ENCODE measurements around the gene ORAI3.

The ORAI3 gene

DNA sequence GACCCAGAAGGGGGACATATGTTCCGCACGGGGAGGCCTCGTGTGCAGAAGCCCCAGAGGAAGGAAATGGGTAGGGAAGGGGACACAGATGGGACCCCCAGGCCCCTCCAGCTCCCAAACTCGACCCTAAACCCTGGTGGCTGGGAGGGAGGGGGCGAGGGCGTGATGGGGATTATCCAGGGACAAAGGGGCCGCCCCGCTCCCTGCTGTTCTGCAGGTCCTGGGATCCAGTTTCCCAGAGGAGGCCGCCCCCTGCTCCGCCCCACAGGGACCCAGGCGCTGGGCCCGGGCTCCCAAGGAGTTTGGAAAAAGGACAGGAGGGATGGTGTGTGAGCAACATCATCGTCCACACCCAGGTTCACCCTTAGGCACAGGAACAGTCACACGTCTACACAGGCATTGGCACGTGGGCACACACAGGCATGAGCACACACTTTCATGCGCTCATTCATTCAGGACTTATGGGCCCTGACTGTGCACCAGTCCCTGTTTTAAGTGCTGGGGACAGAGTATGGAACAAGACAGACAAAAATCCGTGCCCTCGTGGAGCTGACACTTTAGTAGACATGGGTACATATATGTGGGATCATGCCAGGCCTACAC is 38.3 kb upstream of the ORAI3 start:
- Histone ChIP-seq H3K4me1 (ENCODE audit: insufficient read depth, low read length) (no peaks in the 10 kb centered on the region), H3K27ac (ENCODE audit: low read length) (no peak overlapping the region), H3K79me2 (ENCODE audit: insufficient read depth, low read length) (no peaks in the 10 kb centered on the region), H4K20me1 (ENCODE audit: insufficient read depth, low read length) (no peaks in the 10 kb centered on the region), H3K36me3 (ENCODE audit: insufficient read depth, low read length) (no peaks in the 10 kb centered on the region), H3K27me3 (ENCODE audit: insufficient read depth, low read length, poor library complexity) (no peaks in the 10 kb centered on the region), H3K9ac (ENCODE audit: low read depth, low read length) (no peak overlapping the region), H3K4me3 (ENCODE audit: low read depth in 1 of 2, low read length in 2 of 2) (no peak overlapping the region), H2AFZ (ENCODE audit: low read depth, low read length) (no peak overlapping the region), H3K9me3 (ENCODE audit: insufficient read depth, low read length, severe bottlenecking) (no peaks in the 10 kb centered on the region), H3K4me2 (ENCODE audit: insufficient read depth, low read length) (no peak overlapping the region)
- no peak for DNase-seq
- TF ChIP-seq, protein P1, sequence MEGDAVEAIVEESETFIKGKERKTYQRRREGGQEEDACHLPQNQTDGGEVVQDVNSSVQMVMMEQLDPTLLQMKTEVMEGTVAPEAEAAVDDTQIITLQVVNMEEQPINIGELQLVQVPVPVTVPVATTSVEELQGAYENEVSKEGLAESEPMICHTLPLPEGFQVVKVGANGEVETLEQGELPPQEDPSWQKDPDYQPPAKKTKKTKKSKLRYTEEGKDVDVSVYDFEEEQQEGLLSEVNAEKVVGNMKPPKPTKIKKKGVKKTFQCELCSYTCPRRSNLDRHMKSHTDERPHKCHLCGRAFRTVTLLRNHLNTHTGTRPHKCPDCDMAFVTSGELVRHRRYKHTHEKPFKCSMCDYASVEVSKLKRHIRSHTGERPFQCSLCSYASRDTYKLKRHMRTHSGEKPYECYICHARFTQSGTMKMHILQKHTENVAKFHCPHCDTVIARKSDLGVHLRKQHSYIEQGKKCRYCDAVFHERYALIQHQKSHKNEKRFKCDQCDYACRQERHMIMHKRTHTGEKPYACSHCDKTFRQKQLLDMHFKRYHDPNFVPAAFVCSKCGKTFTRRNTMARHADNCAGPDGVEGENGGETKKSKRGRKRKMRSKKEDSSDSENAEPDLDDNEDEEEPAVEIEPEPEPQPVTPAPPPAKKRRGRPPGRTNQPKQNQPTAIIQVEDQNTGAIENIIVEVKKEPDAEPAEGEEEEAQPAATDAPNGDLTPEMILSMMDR (IDR thresholded peaks at IDR 0.05; ENCODE audit: borderline replicate concordance, extremely low read depth, low read length, poor library complexity, severe bottlenecking) = no peak
- TF ChIP-seq EZH2 (IDR thresholded peaks at IDR 0.05; ENCODE audit: borderline replicate concordance, low read depth, low read length, severe bottlenecking) = no peak
- no peak for ATAC-seq (ENCODE audit: insufficient read depth, low read depth)

DNA sequence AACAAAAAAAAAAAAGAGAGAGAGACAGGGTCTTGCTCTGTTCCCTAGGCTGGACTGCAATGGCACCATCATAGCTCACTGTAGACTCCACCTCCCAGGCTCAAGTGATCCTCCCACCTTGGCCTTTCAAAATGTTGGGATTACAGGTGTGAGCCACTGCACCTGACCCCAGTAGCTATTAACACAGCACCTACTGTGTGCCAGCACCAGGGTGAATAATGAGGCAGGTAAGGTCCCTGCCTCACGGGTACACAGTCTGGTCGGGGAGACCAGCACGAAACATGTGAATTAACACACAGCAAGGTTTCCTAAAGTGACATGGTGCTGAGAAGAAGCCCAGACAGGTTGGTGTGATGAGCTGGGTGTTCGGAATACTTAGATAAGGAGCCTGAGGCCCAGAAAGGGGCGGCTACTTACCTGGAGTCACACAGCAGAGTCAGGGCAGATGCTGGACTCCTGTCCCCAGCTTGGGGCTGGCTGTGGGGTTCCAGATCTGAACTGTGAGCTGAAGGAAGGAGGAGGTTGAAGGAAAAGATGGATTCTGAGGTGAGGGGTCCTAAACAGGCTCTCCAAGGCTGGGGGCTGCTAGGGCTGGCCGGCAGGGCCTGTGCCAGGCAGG is 36.0 kb upstream of the ORAI3 start:
- ATAC-seq (ENCODE audit: insufficient read depth, low read depth) = peak; percentile 17; the same call in 1 of the 3 replicates
- no peak for TF ChIP-seq EZH2 (IDR thresholded peaks at IDR 0.05; ENCODE audit: borderline replicate concordance, low read depth, low read length, severe bottlenecking)
- TF ChIP-seq, protein P1 (IDR thresholded peaks at IDR 0.05; ENCODE audit: borderline replicate concordance, extremely low read depth, low read length, poor library complexity, severe bottlenecking) = no peak

DNA sequence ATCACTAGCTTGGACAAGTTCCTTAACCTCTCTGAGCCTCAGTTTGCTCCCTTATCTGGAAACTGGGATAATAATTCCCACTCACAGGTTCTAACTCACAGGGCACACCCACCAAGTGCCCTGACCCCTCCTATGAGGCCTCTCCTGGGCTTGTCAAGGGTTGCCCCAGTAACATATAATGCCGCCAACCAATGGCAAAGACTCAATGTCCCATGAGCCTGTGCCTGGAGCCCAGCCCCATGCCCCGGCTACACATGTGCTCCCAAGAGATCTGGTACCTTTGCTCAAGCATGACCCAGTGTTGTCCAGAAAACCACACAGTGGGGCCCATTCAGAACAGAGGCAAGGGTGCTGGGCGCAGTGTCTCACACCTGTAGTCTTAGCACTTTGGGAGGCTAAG is 34.0 kb upstream of the ORAI3 start:
- Histone ChIP-seq H3K27me3 (ENCODE audit: insufficient read depth, low read length, poor library complexity) (no peaks in the 10 kb centered on the region), H2AFZ (ENCODE audit: low read depth, low read length) (no peak overlapping the region), H3K36me3 (ENCODE audit: insufficient read depth, low read length) (no peaks in the 10 kb centered on the region), H4K20me1 (ENCODE audit: insufficient read depth, low read length) (no peaks in the 10 kb centered on the region), H3K4me1 (ENCODE audit: insufficient read depth, low read length) (no peaks in the 10 kb centered on the region), H3K79me2 (ENCODE audit: insufficient read depth, low read length) (no peaks in the 10 kb centered on the region), H3K9me3 (ENCODE audit: insufficient read depth, low read length, severe bottlenecking) (no peaks in the 10 kb centered on the region), H3K4me3 (ENCODE audit: low read depth in 1 of 2, low read length in 2 of 2) (no peak overlapping the region), H3K27ac (ENCODE audit: low read length) (no peak overlapping the region), H3K9ac (ENCODE audit: low read depth, low read length) (no peak overlapping the region), H3K4me2 (ENCODE audit: insufficient read depth, low read length) (no peak overlapping the region)
- DNase-seq (no peak), ATAC-seq (ENCODE audit: insufficient read depth, low read depth) (no peak)
- TF ChIP-seq, protein P1 (IDR thresholded peaks at IDR 0.05; ENCODE audit: borderline replicate concordance, extremely low read depth, low read length, poor library complexity, severe bottlenecking) = no peak
- TF ChIP-seq EZH2 (IDR thresholded peaks at IDR 0.05; ENCODE audit: borderline replicate concordance, low read depth, low read length, severe bottlenecking) = no peak

More for the DNA sequence above, 36.0 kb upstream of the ORAI3 start:
- H2AFZ ChIP-seq (ENCODE audit: low read depth, low read length) = no peak overlapping the region
- no peak overlapping the region for H3K4me2 ChIP-seq (ENCODE audit: insufficient read depth, low read length)
- no peaks in the 10 kb centered on the region for H3K4me1 ChIP-seq (ENCODE audit: insufficient read depth, low read length)
- H4K20me1 ChIP-seq (ENCODE audit: insufficient read depth, low read length) = no peaks in the 10 kb centered on the region
- H3K36me3 ChIP-seq (ENCODE audit: insufficient read depth, low read length) = no peaks in the 10 kb centered on the region
- no peaks in the 10 kb centered on the region for H3K9me3 ChIP-seq (ENCODE audit: insufficient read depth, low read length, severe bottlenecking)
- no peaks in the 10 kb centered on the region for H3K79me2 ChIP-seq (ENCODE audit: insufficient read depth, low read length)
- H3K9ac ChIP-seq (ENCODE audit: low read depth, low read length) = no peak overlapping the region
- H3K4me3 ChIP-seq (ENCODE audit: low read depth in 1 of 2, low read length in 2 of 2) = no peak overlapping the region
- H3K27me3 ChIP-seq (ENCODE audit: insufficient read depth, low read length, poor library complexity) = no peaks in the 10 kb centered on the region
- DNase-seq = no peak
- H3K27ac ChIP-seq (ENCODE audit: low read length) = no peak overlapping the region
